ENCODE data around the gene LEO1. TPM values are rescaled to one million over a fixed set of nuclear protein-coding genes. Genes with fewer than 3 reads are reported as not detected.

LEO1 gene
- total RNA-seq, 1 experiment from 2014 or later, result 48.4 TPM

DNA sequence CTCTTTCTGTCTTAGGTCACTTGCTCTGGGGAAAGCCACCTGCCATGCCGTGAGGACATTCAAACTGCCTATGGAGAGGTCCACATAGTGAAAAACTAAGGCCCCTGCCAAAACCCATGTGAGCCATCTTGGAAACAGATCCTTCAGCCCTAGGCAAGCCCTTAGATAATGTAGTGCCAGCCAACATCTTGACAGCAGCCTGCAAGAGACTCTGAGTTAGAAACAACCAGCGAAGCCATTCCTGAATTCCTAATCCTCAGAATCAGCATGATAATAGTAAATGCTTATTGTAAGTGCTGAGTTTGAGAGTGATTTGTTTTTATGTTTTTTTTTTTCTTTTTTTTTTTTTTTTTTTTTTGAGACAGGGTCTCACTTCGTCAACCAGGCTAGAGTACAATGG, 40.6 kb downstream of the LEO1 start:
- DNase-seq (ENCODE audit: low spot score), result no peak

DNA sequence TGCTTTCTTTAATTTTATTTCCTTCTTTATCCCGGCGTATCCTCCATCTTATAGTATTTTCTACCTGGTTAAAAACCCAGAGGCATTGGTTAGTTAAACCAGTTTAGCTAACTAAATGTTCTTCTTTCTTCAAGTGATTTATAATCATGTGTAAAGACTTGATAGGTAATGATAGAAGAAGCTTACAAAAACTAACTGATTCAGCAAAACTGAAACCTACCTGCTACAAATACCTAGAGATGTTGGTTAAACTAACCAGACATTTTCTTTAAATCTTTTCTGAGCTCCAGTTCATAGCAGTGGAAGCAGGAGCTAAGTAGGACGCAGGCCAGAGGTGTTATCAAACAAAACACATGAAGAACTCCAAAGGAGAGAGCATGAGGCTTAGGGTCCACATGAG, 44.8 kb downstream of the LEO1 start:
- no peak for DNase-seq (ENCODE audit: low spot score)

DNA sequence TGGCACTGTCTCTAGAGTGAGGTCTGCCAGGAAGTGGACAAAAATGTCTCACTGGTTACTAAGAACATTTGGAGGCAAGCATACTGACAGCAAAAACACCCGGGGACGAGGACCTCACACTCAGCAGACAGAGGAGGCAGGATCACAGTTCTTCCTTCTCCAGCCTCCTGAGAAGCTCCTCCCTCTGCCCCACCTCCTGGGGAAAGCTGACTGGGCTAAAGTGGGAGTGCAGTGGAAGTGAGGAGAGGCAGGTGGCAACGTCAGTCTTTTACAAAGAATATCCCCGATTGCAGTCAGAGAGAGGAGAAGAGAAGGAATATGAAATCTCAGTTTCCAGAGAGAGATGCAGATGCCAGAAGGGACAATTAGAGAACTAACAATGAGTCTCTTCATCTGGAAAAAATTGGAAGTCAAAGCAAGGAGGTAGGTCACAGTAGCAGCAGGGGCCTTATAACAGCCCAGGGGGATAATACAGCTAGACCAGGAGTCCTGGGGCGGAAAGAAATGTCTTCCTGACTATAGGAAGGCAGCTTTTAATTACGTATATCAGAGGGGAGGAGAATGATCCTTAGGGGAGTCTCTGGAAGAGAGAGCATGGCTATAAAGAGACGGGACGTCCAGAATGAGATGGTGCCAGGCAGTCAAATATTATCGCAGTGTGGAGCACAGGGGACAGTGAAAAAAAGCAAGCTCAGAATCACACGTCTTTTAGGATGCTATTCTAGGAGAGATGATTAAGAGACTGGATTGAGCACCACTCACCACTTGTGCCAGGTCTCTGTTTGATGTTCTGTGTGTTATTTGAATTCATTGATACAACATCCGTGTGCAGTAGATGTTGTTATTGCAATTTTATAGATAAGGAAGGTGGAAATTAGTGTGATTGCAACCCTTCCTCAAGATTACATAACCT, 47.2 kb downstream of the LEO1 start:
- DNase-seq (ENCODE audit: low spot score), result no peak

DNA sequence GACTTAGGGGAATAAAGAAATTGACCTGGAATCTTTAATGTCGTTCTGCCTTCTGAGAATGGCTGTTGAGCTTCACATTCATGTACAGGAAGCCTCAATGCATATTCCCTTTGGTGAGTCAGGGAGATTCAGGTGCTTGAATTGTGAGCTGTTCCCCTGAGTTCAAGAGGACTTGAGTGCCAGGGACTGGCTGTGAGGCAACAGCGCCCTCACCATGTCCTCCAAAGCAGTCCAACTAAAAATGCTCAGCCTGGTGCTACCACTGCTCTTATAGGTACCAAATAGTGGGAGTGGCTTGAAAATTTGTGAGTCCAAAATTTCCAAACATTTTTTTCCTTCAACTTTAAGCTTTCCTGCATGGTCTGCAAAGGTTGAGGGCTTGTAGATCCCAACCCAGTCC, 54.1 kb downstream of the LEO1 start:
- peak; percentile 53 for DNase-seq (ENCODE audit: low spot score)

DNA sequence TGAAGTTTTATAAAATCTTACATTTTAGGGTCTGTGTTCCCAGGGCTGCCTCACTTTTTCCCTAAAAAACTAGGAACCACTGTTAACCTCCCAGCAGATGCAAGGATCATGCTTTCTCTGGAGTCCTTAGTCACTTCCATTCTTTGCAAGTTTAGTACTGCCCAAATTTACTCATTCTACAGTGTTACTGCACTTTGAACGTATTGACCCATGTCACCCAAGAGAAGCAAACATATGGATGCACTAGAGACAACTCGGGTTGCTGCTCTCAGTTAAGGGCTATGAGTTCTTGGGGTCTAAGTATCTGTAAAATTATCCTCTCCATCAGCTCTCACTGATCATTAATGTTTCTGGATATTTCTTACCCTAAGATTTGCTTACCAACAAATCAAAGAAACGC, 59.0 kb downstream of the LEO1 start:
- DNase-seq (ENCODE audit: low spot score), result no peak

DNA sequence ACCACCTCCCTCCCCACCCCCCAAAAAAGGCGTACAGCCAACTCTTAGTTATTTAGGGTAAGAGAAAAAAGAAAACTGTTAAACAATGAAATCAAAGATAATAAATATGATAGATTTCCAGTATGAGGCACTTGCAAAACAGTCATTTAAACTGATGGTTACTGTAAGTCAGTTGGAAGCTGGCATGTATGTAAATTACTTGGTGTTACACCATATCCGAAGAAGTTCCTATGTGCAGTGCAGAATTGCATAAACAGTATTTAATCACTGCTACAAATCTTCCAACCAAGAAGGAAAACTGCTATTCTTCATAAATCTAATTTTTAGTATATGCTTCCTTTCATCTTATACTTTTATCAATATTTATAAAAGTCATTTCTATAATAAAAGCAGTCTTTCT, 62.0 kb downstream of the LEO1 start:
- no peak for DNase-seq (ENCODE audit: low spot score)

DNA sequence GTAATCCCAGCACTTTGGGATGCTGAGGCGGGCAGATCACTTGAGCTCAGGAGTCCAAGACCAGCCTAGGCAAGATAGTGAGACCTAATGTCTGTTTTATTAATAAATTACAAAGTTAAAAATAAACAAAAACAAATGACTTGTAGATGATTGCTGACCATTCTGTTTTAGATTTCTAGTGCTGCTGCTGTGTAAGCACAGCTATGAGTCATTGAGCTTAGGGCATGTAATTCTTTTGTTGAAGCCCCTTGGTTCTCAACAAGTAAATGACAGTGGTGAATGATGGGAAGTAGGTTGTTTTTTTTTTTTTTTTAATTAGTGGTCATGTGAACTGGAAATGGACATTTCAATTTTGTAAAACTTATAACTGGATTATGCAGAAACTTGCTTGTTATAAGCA, 63.3 kb downstream of the LEO1 start:
- DNase-seq (ENCODE audit: low spot score), result no peak

DNA sequence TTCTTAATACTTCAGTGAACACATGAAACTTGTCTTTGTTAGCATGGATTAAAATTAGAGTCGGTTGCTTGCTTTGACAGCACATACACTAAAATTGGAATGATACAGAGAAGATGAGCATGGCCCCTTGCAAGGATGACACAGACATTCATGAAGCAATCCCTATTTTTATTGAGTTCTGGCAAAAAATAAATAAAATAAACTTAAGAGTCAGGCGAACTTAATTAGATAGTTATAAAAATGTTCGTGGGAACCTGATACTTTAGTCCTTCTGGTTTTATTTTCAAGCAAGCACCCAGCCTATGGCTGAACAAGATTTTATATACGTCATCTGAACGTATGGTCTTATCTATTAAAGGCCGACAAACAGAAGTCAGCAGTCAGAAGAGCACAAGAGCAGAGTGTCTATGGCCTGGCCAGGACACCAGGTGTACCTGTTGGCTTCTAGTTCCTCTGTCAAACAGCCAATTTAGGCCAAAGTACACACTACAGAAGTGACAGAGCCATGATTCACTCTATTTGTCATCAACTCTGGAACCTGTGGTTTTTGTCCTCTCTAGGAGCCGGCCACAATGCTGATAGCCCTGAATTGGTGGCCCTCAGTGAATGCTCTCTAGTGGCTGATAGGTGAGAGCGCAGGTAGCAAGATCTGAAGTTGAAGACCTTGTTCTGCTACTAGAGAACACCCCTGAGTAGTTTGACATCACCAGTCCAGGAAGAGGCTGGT, 64.3 kb downstream of the LEO1 start:
- DNase-seq (ENCODE audit: low spot score), result peak; percentile 81

DNA sequence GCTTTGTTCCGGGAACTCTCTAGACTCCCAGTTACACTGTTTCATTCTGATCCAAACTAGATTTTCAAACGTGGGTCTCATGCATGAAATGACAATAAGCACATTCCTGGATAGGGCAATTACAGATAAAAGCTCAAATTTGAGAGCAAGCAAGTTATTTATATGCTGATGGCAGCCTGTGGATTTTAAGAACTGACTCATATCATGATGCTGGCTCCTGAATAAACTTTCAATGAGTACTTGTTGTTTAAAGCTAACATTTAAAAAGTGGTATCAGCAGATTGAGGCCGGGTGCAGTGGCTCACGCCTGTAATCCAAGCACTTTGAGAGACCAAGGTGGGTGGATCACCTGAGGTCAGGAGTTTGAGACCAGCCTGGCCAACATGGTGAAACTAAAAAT, 66.6 kb downstream of the LEO1 start:
- DNase-seq (ENCODE audit: low spot score), result no peak

DNA sequence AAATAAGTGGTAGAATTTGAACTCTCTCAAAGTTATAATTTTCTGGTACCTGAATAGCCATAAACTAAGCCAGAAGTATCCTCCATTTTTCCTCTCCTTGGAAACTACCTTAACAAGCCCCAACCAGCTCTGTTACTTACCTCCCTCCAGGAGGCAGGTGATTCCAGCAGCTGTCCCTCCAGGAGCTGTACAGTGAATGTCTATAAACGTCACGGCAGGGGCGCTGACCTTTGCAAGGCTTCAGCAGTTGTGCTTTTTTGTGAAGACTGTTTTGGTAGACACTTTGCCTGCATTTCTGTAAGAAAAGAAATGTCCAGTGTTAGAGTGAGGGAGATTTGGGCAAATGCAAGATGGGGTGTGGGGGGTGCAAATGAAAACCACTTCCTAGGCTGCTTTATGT, 67.2 kb downstream of the LEO1 start:
- DNase-seq (ENCODE audit: low spot score), result no peak

DNA sequence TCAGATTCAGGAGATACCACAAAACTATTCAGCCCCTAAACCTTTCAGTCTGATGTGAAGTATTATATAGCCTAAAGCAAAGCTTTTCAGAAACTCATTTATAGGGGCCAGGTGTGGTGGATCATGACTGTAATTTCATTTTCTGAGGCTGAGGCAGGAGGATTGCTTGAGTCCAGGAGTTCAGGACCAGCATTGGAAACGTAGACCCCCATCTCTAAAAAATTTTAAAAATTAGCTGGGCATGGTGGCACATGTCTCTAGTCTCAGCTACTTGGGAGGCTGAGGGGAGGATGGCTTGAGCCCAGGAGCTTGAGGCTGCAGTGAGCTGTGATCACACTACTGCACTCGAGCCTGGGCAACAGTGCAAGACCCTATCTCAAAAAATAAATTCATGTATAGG, 82.1 kb downstream of the LEO1 start:
- no peak for DNase-seq (ENCODE audit: low spot score)

DNA sequence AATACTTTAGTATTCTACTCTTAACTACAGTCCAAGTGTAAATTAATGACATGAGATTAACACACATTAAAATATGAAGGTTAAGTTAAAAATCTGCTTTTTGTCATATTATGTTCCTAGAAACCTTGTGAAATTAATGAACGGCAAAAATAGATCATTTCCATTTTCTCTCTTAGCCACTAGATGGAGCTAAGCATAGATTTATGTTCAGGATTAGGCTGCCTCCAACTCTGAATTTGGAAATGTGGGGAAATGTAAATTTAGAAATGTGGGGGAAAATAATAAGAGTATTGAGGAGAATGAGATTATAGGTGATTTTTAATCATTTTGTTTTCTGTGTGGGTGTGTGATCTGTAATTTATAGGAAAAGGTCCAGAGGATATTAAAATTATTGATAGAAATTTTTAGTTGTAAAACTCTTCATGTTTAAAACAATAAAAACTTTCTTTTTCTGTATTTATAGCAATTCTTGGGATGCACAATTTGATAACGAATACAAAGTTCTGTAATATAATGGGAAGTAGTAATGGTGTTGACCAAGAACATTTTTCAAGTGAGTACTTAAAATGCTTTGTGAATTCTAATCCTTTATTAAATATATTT, 82.9 kb downstream of the LEO1 start:
- DNase-seq (ENCODE audit: low spot score), result no peak

Other genes starting within 250 kb of the LEO1 start
- gene LYSMD2, start 234.1 kb downstream of the LEO1 start, total RNA-seq (2014; rRNA removed; shearing (Covaris generic)), result 25.9 and 27.3 TPM in 2 replicates
- 7.0 and 7.9 TPM in 2 replicates for gene TMOD2, start 220.2 kb downstream of the LEO1 start, total RNA-seq (2014; rRNA removed; shearing (Covaris generic))
- gene TMOD3, start 142.1 kb downstream of the LEO1 start, total RNA-seq (2014; rRNA removed; shearing (Covaris generic)), result 46.5 and 54.7 TPM in 2 replicates
- 72.6 and 92.1 TPM in 2 replicates for gene MAPK6, start 47.4 kb upstream of the LEO1 start, total RNA-seq (2014; rRNA removed; shearing (Covaris generic))
- not detected in 2 replicates for gene BCL2L10, start 141.0 kb upstream of the LEO1 start, total RNA-seq (2014; rRNA removed; shearing (Covaris generic))
- gene GNB5, start 219.6 kb upstream of the LEO1 start, total RNA-seq (2014; rRNA removed; shearing (Covaris generic)), result 39.8 and 41.2 TPM in 2 replicates